Loucy (cell line): ENCODE measurements around the gene CALHM4.
A peak's percentile ranks its signal among the peaks of the same experiment; 100 is the strongest.

Experiments
- H2AFZ ChIP-seq: fragments of 200-600 bp; sonication (generic); 2 replicates; pipeline ENCODE4 v1.6.0; 2016; ENCODE audit warnings: antibody characterized with exemption, mild to moderate bottlenecking, low read length, moderate library complexity
- H3F3A ChIP-seq: fragments of 200-600 bp; 2 replicates; pipeline ENCODE4 v1.6.0; 2016; ENCODE audit warnings: antibody characterized with exemption, low read depth, mild to moderate bottlenecking
- H3K27me3 ChIP-seq: fragments of 200-600 bp; sonication (generic); 2 replicates; pipeline ENCODE4 v1.6.1; 2014; ENCODE audit warnings: low read length, mild to moderate bottlenecking; ENCODE audit not compliant: insufficient read depth, poor library complexity, severe bottlenecking
- H3K36me3 ChIP-seq: fragments of 200-600 bp; sonication (generic); 2 replicates; pipeline ENCODE4 v1.6.1; 2016; ENCODE audit warnings: low read length; ENCODE audit not compliant: insufficient read depth
- H3K4me1 ChIP-seq: fragments of 200-600 bp; sonication (generic); 2 replicates; pipeline ENCODE4 v1.5.1; 2014; ENCODE audit warnings: low read length, mild to moderate bottlenecking; ENCODE audit not compliant: insufficient read depth, poor library complexity, severe bottlenecking
- H3K4me2 ChIP-seq: fragments of 200-600 bp; sonication (generic); 2 replicates; pipeline ENCODE4 v1.6.0; 2014; ENCODE audit warnings: antibody characterized with exemption, low read length, low read depth, mild to moderate bottlenecking; ENCODE audit not compliant: poor library complexity, severe bottlenecking
- H3K4me3 ChIP-seq: fragments of 200-600 bp; sonication (generic); 2 replicates; pipeline ENCODE4 v1.5.1; 2014; ENCODE audit warnings: low read length, mild to moderate bottlenecking, mixed read lengths; ENCODE audit not compliant: poor library complexity, severe bottlenecking
- H3K79me2 ChIP-seq: fragments of 200-600 bp; sonication (generic); 2 replicates; pipeline ENCODE4 v1.6.1; 2014; ENCODE audit warnings: low read length; ENCODE audit not compliant: insufficient read depth
- H3K9ac ChIP-seq: fragments of 200-600 bp; sonication (generic); 2 replicates; pipeline ENCODE4 v1.6.0; 2014; ENCODE audit warnings: mild to moderate bottlenecking, low read depth, low read length, moderate library complexity; ENCODE audit not compliant: poor library complexity, severe bottlenecking
- H3K9me2 ChIP-seq: fragments of 200-600 bp; sonication (generic); replicated peaks from 2 replicates; pipeline ENCODE4 v1.6.1; 2016; ENCODE audit warnings: low read depth, low read length, mixed read lengths
- H3K9me3 ChIP-seq: fragments of 200-600 bp; sonication (generic); 2 replicates; pipeline ENCODE4 v1.6.1; 2014; ENCODE audit warnings: mild to moderate bottlenecking, antibody characterized with exemption, low read length, low read depth; ENCODE audit not compliant: insufficient read depth
- H4K20me1 ChIP-seq: fragments of 200-600 bp; sonication (generic); 2 replicates; pipeline ENCODE4 v1.6.0; 2014; ENCODE audit warnings: antibody characterized with exemption, low read length, mild to moderate bottlenecking; ENCODE audit not compliant: insufficient read depth, poor library complexity, severe bottlenecking
- EZH2phosphoT487 ChIP-seq: fragments of 200-600 bp; IDR thresholded peaks from 2 replicates; pipeline ENCODE4 v1.6.1; 2018; ENCODE audit warnings: antibody characterized with exemption, mild to moderate bottlenecking, moderate library complexity, borderline replicate concordance
- TF ChIP-seq, protein P1 (sequence below): fragments of 200-600 bp; sonication (generic); conservative IDR thresholded peaks from 2 replicates; pipeline ENCODE4 v1.5.1; 2014; ENCODE audit warnings: mild to moderate bottlenecking, antibody characterized with exemption, low read length

The CALHM4 gene

DNA sequence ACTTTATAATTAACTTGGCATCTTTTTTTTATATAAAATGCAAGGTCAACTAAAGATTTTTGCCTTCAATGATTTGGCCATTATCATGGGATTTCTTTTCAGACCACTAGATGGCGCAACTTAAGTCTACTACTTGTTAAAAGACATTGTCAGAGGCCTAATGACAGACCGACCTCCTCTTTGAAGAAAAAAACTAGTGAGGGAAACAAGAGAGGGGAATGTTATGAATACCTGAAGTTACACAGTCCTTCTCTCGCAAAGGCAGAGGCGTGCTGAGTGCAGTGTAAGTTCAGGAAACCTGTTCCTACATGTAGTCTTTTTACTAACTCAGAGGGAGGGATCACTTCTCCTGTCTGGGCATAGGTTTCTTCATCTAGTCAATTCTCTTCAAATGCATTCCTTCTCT lies 17.3 kb upstream of the CALHM4 start:
- H3K27me3 ChIP-seq = no peaks in the 10 kb centered on the region
- no peaks in the 10 kb centered on the region for H3K79me2 ChIP-seq
- H3K36me3 ChIP-seq = no peaks in the 10 kb centered on the region
- H3K4me3 ChIP-seq = no peak overlapping the region
- H3K4me2 ChIP-seq = no peak overlapping the region
- H4K20me1 ChIP-seq = no peaks in the 10 kb centered on the region
- no peaks in the 10 kb centered on the region for H3K4me1 ChIP-seq
- no peak for TF ChIP-seq EZH2phosphoT487
- TF ChIP-seq, protein P1, sequence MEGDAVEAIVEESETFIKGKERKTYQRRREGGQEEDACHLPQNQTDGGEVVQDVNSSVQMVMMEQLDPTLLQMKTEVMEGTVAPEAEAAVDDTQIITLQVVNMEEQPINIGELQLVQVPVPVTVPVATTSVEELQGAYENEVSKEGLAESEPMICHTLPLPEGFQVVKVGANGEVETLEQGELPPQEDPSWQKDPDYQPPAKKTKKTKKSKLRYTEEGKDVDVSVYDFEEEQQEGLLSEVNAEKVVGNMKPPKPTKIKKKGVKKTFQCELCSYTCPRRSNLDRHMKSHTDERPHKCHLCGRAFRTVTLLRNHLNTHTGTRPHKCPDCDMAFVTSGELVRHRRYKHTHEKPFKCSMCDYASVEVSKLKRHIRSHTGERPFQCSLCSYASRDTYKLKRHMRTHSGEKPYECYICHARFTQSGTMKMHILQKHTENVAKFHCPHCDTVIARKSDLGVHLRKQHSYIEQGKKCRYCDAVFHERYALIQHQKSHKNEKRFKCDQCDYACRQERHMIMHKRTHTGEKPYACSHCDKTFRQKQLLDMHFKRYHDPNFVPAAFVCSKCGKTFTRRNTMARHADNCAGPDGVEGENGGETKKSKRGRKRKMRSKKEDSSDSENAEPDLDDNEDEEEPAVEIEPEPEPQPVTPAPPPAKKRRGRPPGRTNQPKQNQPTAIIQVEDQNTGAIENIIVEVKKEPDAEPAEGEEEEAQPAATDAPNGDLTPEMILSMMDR = peak; percentile 78
- H3F3A ChIP-seq = no peaks in the 10 kb centered on the region
- H3K9me2 ChIP-seq = no peaks in the 10 kb centered on the region
- no peak overlapping the region for H3K9ac ChIP-seq
- peak overlapping the region; percentile 72 for H2AFZ ChIP-seq
- H3K9me3 ChIP-seq = no peaks in the 10 kb centered on the region

DNA sequence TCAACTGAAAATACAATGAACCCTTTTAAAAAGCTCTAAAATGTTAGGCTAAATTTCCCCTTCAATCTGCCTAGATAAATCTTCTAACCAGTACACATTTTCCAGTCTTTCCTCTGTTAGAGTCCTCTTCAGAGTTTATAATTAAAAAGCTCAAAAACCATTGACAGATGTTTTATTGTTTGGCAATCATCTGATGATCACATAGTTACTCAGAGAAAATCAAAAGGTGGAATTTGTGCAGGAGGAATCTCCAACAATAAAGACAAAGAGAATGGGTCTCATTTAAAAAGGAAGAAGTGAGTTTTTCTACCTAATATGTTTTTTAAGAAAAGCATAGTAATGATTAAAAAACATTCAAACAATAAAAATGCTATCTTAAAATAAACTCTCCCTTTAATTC lies 11.1 kb upstream of the CALHM4 start:
- Histone ChIP-seq H3K79me2 (no peaks in the 10 kb centered on the region), H3K9me3 (no peaks in the 10 kb centered on the region), H3K9ac (no peak overlapping the region), H3K27me3 (no peaks in the 10 kb centered on the region), H3K36me3 (no peaks in the 10 kb centered on the region), H2AFZ (no peak overlapping the region), H3K9me2 (no peaks in the 10 kb centered on the region), H4K20me1 (no peaks in the 10 kb centered on the region), H3K4me1 (no peaks in the 10 kb centered on the region), H3K4me2 (no peak overlapping the region), H3K4me3 (no peak overlapping the region), H3F3A (no peaks in the 10 kb centered on the region)
- TF ChIP-seq, protein P1 = no peak
- no peak for TF ChIP-seq EZH2phosphoT487

GRCh38 chr6:116543149-116543548 lies 10.4 kb upstream of the CALHM4 start:
- Histone ChIP-seq H3K9ac (no peak overlapping the region), H3K4me3 (no peak overlapping the region), H3K36me3 (no peaks in the 10 kb centered on the region), H3F3A (no peaks in the 10 kb centered on the region), H3K4me1 (no peaks in the 10 kb centered on the region), H3K79me2 (no peaks in the 10 kb centered on the region), H4K20me1 (no peaks in the 10 kb centered on the region), H3K9me3 (no peaks in the 10 kb centered on the region), H2AFZ (no peak overlapping the region), H3K27me3 (no peaks in the 10 kb centered on the region), H3K4me2 (no peak overlapping the region), H3K9me2 (no peaks in the 10 kb centered on the region)
- no peak for TF ChIP-seq EZH2phosphoT487
- TF ChIP-seq, protein P1 = no peak
